HG02678 (cell line): ENCODE results near the gene ZNF619.
"Not testable (repeated sequence)": the region's sequence is repeated elsewhere in the genome, so short reads cannot be mapped to it uniquely, and the experiment has no call there.

Experiments
- ATAC-seq: cut with Tn5 transposase; IDR thresholded peaks from one replicate; pipeline ENCODE4 v1.9.1; 2021; ENCODE audit warnings: mild to moderate bottlenecking, moderate library complexity; ENCODE audit not compliant: unreplicated experiment

The ZNF619 gene

DNA sequence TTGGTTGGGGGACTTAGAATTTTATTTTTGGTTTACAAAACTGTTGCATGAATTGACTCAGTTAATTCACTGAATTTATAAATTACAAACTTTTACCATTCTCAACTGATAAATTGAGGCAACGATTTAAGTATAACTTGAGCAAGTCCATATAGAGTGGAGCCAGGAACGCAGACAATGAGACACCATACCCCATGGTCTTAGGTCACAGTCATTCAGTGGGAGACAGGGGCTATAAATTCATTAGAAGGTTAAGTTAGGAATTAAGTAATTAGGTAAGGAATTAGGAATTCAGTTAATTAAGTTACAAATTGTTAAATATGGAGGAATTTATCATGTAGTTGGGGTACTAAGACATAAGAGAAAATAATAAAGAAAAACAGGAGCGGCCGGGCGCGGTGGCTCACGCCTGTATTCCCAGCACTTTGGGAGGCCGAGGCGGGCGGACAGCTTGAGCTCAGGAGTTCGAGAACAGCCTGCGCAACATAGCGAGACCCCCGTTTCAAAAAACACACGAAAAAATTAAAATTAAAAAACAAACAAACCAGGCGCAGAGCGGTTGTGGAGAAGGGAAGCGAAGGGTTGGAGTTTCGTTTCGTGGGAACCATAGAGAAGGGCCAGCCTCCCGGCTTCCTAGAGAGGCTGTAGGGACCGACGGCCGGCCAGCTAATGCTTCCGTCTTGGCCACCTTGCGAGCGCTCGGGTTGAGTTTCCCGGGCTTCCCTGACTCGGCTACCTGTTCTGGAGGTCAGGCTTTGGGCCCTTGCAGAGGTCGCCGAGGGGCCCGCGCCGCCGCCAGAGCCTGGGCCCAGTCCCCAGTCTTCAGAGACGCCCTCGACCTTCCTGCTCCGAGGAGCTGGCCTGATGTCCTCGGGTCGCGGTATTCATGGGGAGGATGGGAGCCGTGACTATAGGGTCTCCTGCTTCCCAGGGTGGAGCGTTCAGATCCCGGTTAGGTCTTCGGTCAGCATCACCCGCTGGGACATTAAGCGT is at the start of gene ZNF619:
TSS of gene ZNF619 (plus strand) at position 645 of the 993 bp plus-strand sequence. CDS start 858 bp downstream, outside the sequence.
- ATAC-seq: peak; percentile 80

- ATAC-seq: no peak
Observed at GRCh38 chr3:40432793-40433192, 44.1 kb upstream of the ZNF619 start.

- no peak for ATAC-seq
Observed at GRCh38 chr3:40437889-40438288, 39.0 kb upstream of the ZNF619 start.

DNA sequence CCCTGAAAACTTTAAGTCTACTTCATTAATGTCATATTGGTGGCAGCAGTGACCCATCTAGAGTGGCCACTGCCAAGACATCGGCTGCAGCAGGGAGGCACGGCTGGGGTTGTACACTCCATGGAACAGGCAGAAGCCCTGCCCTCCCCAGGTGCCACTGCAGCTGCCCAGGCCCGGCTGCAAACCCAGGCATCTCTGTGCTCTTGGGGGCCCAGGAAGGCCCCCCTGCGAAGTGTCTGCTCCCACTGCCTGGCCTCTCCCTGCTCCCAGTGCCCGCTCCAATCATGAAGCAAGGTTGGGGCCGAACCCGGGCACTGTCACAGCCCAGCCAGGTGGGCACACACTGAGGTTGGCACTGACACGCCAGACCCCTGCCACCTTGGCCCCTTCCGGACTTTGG is 31.9 kb upstream of the ZNF619 start:
- no peak for ATAC-seq

GRCh38 chr3:40445880-40446279 is 31.0 kb upstream of the ZNF619 start:
- ATAC-seq: no peak

- no peak for ATAC-seq
Observed at GRCh38 chr3:40450438-40450837, 26.5 kb upstream of the ZNF619 start.

- no peak for ATAC-seq
Observed at GRCh38 chr3:40451551-40451950, 25.4 kb upstream of the ZNF619 start.

DNA sequence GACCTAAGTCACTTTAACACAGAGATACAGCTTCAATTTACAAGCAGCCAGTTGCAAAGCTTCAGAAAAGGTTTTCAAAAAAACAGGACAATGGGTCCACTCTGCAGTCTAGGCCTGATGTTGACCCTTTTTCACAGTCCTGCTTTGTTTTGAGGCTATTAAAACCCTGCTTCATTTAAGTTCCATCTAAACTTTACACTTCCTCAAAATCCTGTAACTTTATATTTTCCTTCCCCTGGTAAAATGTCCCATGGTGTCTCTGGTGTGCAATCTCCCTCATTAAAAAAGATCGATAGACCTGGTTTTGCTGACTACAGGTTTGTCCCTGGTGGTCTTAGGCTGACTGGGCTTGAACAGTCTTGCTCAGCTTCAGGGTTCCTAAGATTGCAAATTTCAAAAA is 24.9 kb upstream of the ZNF619 start:
- ATAC-seq: no peak

DNA sequence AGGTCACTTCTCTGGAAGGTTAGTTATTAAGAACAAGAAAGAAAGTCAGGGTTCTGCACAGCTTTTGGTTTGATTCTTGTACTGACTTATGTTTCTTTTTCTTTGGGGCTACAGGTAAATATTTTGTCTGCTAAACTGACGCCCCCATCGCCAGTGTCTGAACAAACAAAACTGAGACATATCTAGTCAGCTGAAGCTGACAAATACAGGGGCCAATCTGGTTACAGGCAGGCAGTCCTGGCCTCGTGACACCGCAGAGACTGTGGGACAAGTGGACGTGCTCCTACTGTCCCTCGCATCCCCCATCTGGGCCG is 24.4 kb upstream of the ZNF619 start:
- no peak for ATAC-seq

- peak; percentile 94 for ATAC-seq
Observed at GRCh38 chr3:40452876-40453730, 23.8 kb upstream of the ZNF619 start.

DNA sequence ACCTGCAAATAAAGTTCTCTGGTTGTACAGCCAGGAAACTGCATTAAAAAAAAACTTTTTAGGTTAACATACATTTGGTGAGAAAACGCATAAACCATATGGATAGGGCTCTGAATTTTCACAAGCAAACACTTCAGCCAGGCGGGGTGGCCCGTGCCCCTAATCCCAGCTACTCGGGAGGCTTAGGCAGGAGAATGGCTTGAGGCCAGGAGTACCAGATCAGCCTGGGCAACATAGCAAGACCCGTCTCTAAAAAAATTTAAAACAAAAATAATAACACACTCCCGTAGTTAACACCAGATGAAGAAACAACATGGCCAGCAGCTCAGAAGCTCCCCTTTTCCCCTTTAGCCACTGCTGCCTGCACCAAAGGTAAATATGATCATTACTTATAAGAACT is 23.0 kb upstream of the ZNF619 start:
- ATAC-seq: no peak

DNA sequence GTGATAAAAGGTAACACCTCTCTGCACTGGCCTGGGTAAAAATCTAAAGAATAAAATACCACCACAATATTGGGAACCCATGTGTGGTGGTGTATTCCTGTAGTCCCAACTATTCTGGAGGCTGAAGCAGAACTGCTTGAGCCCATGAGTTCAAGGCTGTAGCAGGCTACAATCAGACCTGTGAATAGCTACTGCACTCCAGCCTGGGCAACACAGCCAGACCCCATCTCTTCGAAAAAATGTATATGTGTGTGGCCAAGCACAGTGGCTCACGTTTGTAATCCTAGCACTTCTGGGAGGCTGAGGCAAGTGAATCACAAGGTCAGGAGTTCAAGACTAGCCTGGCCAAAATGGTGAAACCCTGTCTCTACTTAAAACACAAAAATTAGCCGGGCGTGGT is 21.6 kb upstream of the ZNF619 start:
- no peak for ATAC-seq

- ATAC-seq: no peak
Observed at GRCh38 chr3:40456279-40456939, 20.5 kb upstream of the ZNF619 start.

DNA sequence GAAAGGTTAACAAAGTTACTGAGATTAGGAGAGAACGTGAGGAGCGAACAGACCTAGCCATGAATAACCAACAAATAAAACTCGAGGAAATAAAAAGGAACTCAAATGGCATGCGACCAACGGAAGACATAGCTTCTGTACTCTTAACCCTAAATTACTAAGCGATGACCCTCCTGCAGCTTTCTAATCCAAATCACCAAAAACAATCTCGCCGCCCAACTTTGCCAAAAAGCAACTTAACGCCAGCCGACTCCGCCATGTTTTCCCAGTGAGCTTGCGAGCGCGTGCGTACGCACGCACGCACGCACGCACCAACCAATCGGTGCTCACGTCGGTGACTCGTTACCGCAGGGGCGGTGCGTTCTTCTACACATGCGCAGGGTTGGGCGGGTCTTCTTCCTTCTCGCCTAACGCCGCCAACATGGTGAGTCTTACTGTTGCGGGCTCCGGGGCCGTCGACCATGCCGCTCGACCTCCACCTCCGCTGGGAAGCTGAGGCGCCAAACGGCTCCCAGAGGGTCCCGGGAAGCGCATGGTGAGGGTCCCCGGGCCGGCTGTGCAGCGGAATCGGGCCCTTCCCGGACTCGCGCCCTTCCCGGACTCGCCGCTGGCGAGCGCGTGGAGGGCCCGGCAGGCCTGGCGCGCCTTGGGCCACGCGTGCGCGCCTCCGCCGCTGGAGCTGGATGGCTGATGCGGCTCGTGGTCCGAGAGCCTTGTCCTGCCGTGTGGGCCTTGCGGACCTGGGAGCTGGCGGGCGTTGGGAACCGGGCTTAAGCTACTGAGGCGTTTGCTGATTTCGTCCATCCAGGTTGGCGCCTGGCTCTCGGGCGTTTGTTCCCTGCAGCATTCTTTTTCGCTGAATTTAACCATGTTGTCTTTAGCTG is 19.7 kb upstream of the ZNF619 start, which contains the start of gene RPL14:
TSS of gene RPL14 (plus strand) at position 400 of the 884 bp plus-strand sequence. CDS start at position 533, 133 bp downstream.
- peak; percentile 66 for ATAC-seq

DNA sequence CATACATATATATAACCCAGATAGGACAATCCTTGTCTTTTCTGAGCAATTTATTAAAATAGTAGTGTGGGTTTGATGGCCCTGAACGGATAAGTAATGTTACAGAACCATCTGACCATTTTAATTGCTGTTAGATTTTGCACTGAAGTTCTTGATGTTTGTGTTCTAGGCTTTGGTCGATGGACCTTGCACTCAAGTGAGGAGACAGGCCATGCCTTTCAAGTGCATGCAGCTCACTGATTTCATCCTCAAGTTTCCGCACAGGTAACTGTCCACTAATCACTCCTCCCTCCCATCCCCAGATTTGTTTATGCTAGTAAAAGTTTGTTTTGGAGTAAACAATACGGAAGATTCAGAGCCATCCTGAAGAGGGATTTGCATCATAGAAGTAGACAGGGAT is 18.4 kb upstream of the ZNF619 start:
- no peak for ATAC-seq

DNA sequence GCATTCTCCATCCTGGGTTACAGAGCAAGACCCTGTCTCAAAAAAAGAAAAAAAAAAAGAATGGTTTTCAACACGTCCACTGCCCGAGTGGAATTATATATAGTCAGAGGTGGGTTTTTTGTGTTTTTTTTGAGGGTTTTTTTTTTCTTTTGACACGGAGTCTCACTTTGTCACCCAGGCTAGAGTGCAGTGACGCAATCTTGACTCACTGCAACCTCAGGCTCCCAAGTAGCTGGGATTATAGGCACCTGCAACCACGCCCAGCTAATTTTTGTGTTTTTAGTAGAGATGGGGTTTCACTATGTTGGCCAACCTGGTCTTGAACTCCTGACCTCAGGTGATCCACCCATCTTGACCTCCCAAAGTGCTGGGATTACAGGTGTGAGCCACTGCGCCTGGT is 16.4 kb upstream of the ZNF619 start:
- ATAC-seq: not testable (repeated sequence)

DNA sequence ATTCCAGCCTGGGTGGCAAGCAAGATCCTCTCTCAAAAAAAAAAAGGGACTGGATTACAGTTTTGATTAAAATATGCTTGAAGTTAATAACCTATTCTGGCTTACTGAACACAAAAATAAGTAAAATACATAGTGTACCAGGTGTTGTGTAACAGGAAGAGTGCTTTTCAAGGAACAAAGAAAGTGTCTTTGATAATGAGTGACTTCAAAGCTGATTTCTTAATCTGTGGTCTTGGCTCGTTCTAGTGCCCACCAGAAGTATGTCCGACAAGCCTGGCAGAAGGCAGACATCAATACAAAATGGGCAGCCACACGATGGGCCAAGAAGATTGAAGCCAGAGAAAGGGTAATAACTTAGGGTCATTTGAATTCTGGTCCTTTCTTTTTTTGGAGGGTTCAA is 15.8 kb upstream of the ZNF619 start:
- no peak for ATAC-seq

GRCh38 chr3:40462838-40463237 is 14.1 kb upstream of the ZNF619 start:
- ATAC-seq: not testable (repeated sequence)

GRCh38 chr3:40463579-40463978 is 13.3 kb upstream of the ZNF619 start:
- no peak for ATAC-seq
